BJ (cell line): ENCODE measurements around the gene SCUBE3. TPM values are rescaled to one million over a fixed set of nuclear protein-coding genes. Genes with fewer than 3 reads are reported as not detected.

Experiments
- CTCF ChIA-PET: fragments of 350-600 bp; formaldehyde crosslinking; extraction: SDS; loops from one replicate; lab custom pipeline; 2021; ENCODE audit warnings: antibody characterized with exemption, inconsistent platforms; lab: Yijun Ruan, JAX
- POLR2A ChIA-PET: fragments of 300-600 bp; sonication (Branson Sonifier 250); formaldehyde crosslinking; extraction: SDS; loops from one replicate; lab custom pipeline; 2021; ENCODE audit warnings: antibody characterized with exemption; lab: Charles Lee
- DNase-seq: peaks from one replicate; pipeline ENCODE4 v3.0.0-alpha.2; 2011; ENCODE audit warnings: low read depth
- H3K27me3 ChIP-seq: 2 replicates; pipeline ENCODE4 v1.6.0; 2011; ENCODE audit warnings: low read length; ENCODE audit not compliant: control insufficient read depth, insufficient read depth
- H3K36me3 ChIP-seq: 2 replicates; pipeline ENCODE4 v1.5.1; 2011; ENCODE audit warnings: low read length; ENCODE audit not compliant: control insufficient read depth, insufficient read depth
- H3K4me3 ChIP-seq: 2 replicates; pipeline ENCODE4 v1.5.1; 2011; ENCODE audit warnings: low read depth, mild to moderate bottlenecking, control low read depth, low read length
- CTCF ChIP-seq: IDR thresholded peaks from 2 replicates; pipeline ENCODE4 v1.5.1; 2011; ENCODE audit warnings: low read depth, mild to moderate bottlenecking, control low read depth, inconsistent platforms, low read length, moderate library complexity; ENCODE audit not compliant: insufficient read depth
- polyA plus RNA-seq: library from polyadenylated mRNA; depleted of rRNA; stranded (reverse); fragments of >200 nt; gene quantifications from 2 replicates; pipeline ENCODE4 v1.2.3, GENCODE V29; 2011

The SCUBE3 gene
- polyA plus RNA-seq, 1 experiment = 13.1 TPM

GRCh38 chr6:35177157-35177556 is 36.6 kb upstream of the SCUBE3 start:
- no peak for DNase-seq
- POLR2A ChIA-PET = no interaction called here
- CTCF ChIA-PET = interaction anchor here (0.6 to 1.3 kb wide), 3 partner anchors 14 to 64 kb away, joined by 3 read pairs; no protein-coding TSS in a partner anchor
- H3K36me3 ChIP-seq = no peaks in the 10 kb centered on the region
- H3K27me3 ChIP-seq = no peaks in the 10 kb centered on the region
- no peak for TF ChIP-seq CTCF
- no peak overlapping the region for H3K4me3 ChIP-seq

GRCh38 chr6:35177596-35177995 is 36.2 kb upstream of the SCUBE3 start:
- CTCF ChIA-PET = no interaction called here
- DNase-seq = no peak

GRCh38 chr6:35178012-35178411 is 35.7 kb upstream of the SCUBE3 start:
- POLR2A ChIA-PET = no interaction called here
- H3K4me3 ChIP-seq = no peak overlapping the region

More at GRCh38 chr6:35177596-35177995, 36.2 kb upstream of the SCUBE3 start:
- H3K27me3 ChIP-seq = no peaks in the 10 kb centered on the region
- H3K4me3 ChIP-seq = no peak overlapping the region
- TF ChIP-seq CTCF = no peak
- no peaks in the 10 kb centered on the region for H3K36me3 ChIP-seq
- POLR2A ChIA-PET = no interaction called here

GRCh38 chr6:35178932-35179832 is 34.6 kb upstream of the SCUBE3 start:
- Histone ChIP-seq H3K27me3 (no peaks in the 10 kb centered on the region), H3K36me3 (no peaks in the 10 kb centered on the region), H3K4me3 (no peak overlapping the region)
- ChIA-PET CTCF (interaction anchor here (0.9 to 3.4 kb wide), 6 partner anchors 17 to 62 kb away, joined by 3 to 12 read pairs (median 4); no protein-coding TSS in a partner anchor), POLR2A (no interaction called here)
- no peak for TF ChIP-seq CTCF
- DNase-seq = no peak

More at GRCh38 chr6:35178012-35178411, 35.7 kb upstream of the SCUBE3 start:
- no peaks in the 10 kb centered on the region for H3K27me3 ChIP-seq
- no peak for TF ChIP-seq CTCF
- CTCF ChIA-PET = interaction anchor here (1.3 to 1.5 kb wide), 2 partner anchors 18 to 63 kb away, joined by 3 read pairs; no protein-coding TSS in a partner anchor
- no peaks in the 10 kb centered on the region for H3K36me3 ChIP-seq
- no peak for DNase-seq

- ChIA-PET POLR2A (no interaction called here), CTCF (interaction anchor here (1.3 to 3.4 kb wide), 3 partner anchors 25 to 61 kb away, joined by 4 to 12 read pairs (median 4); no protein-coding TSS in a partner anchor)
- no peak overlapping the region for H3K4me3 ChIP-seq
- H3K36me3 ChIP-seq = no peaks in the 10 kb centered on the region
- TF ChIP-seq CTCF = no peak
- H3K27me3 ChIP-seq = no peaks in the 10 kb centered on the region
- DNase-seq = no peak
These were observed 33.7 kb upstream of the SCUBE3 start for GRCh38 chr6:35179901-35180535.
